ENCODE results near the gene HNF1A.

HNF1A gene

GRCh38 chr12:120971299-120972180 lies 6.8 kb upstream of the HNF1A start:
- no peak overlapping the region for H3K4me3 Mint-ChIP-seq
- H3K4me1 Mint-ChIP-seq: peaks cover 8% of the 10 kb centered on the region
- H3K36me3 Mint-ChIP-seq (ENCODE audit: low read depth): no peaks in the 10 kb centered on the region
- DNase-seq (peak; percentile 11), ATAC-seq (peak; percentile 92)
- H3K9me3 Mint-ChIP-seq: no peaks in the 10 kb centered on the region
- no peaks in the 10 kb centered on the region for H3K27me3 Mint-ChIP-seq
- H3K27ac Mint-ChIP-seq: no peak overlapping the region

- no peaks in the 10 kb centered on the region for H3K9me3 Mint-ChIP-seq
- H3K4me3 Mint-ChIP-seq: no peak overlapping the region
- H3K4me1 Mint-ChIP-seq: peaks cover 8% of the 10 kb centered on the region
- H3K27me3 Mint-ChIP-seq: no peaks in the 10 kb centered on the region
- ATAC-seq (no peak), DNase-seq (no peak)
- H3K36me3 Mint-ChIP-seq (ENCODE audit: low read depth): no peaks in the 10 kb centered on the region
- no peak overlapping the region for H3K27ac Mint-ChIP-seq
Observed at GRCh38 chr12:120972870-120973543, 5.3 kb upstream of the HNF1A start.

GRCh38 chr12:120977531-120978295 lies 630 bp upstream of the HNF1A start:
- H3K27me3 Mint-ChIP-seq: no peaks in the 10 kb centered on the region
- no peaks in the 10 kb centered on the region for H3K9me3 Mint-ChIP-seq

GRCh38 chr12:120979220-120979861 lies 998 bp downstream of the HNF1A start:
- H3K4me1 Mint-ChIP-seq: no peaks in the 10 kb centered on the region

More at GRCh38 chr12:120977531-120978295, 630 bp upstream of the HNF1A start:
- ATAC-seq (no peak), DNase-seq (no peak)
- Mint-ChIP-seq H3K4me3 (no peak overlapping the region), H3K36me3 (ENCODE audit: low read depth) (no peaks in the 10 kb centered on the region), H3K4me1 (no peaks in the 10 kb centered on the region), H3K27ac (no peak overlapping the region)

GRCh38 chr12:120979862-120980696 lies 1.7 kb downstream of the HNF1A start:
- DNase-seq (no peak), ATAC-seq (no peak)
- H3K4me3 Mint-ChIP-seq: no peak overlapping the region
- H3K4me1 Mint-ChIP-seq: no peaks in the 10 kb centered on the region
- H3K27ac Mint-ChIP-seq: no peak overlapping the region
- H3K9me3 Mint-ChIP-seq: no peaks in the 10 kb centered on the region
- H3K27me3 Mint-ChIP-seq: no peaks in the 10 kb centered on the region
- H3K36me3 Mint-ChIP-seq (ENCODE audit: low read depth): no peaks in the 10 kb centered on the region

More at GRCh38 chr12:120979220-120979861, 998 bp downstream of the HNF1A start:
- ATAC-seq (no peak), DNase-seq (no peak)
- Mint-ChIP-seq H3K9me3 (no peaks in the 10 kb centered on the region), H3K36me3 (ENCODE audit: low read depth) (no peaks in the 10 kb centered on the region), H3K27me3 (no peaks in the 10 kb centered on the region), H3K4me3 (no peak overlapping the region), H3K27ac (no peak overlapping the region)

GRCh38 chr12:120980800-120981368 lies 2.5 kb downstream of the HNF1A start:
- Mint-ChIP-seq H3K4me1 (no peaks in the 10 kb centered on the region), H3K27ac (no peak overlapping the region), H3K4me3 (no peak overlapping the region), H3K9me3 (no peaks in the 10 kb centered on the region), H3K36me3 (ENCODE audit: low read depth) (no peaks in the 10 kb centered on the region), H3K27me3 (no peaks in the 10 kb centered on the region)
- ATAC-seq (no peak), DNase-seq (no peak)

- Mint-ChIP-seq H3K4me1 (no peaks in the 10 kb centered on the region), H3K4me3 (no peak overlapping the region), H3K9me3 (no peaks in the 10 kb centered on the region), H3K27me3 (no peaks in the 10 kb centered on the region), H3K36me3 (ENCODE audit: low read depth) (no peaks in the 10 kb centered on the region), H3K27ac (no peak overlapping the region)
- ATAC-seq (no peak), DNase-seq (no peak)
Observed at GRCh38 chr12:120981407-120981941, 3.1 kb downstream of the HNF1A start.

GRCh38 chr12:120982659-120983058 lies 4.3 kb downstream of the HNF1A start:
- Mint-ChIP-seq H3K4me3 (no peak overlapping the region), H3K9me3 (no peaks in the 10 kb centered on the region), H3K4me1 (no peaks in the 10 kb centered on the region), H3K27me3 (no peaks in the 10 kb centered on the region), H3K36me3 (ENCODE audit: low read depth) (no peaks in the 10 kb centered on the region), H3K27ac (no peak overlapping the region)
- ATAC-seq (no peak), DNase-seq (no peak)

GRCh38 chr12:120983759-120984158 lies 5.4 kb downstream of the HNF1A start:
- H3K4me1 Mint-ChIP-seq: no peaks in the 10 kb centered on the region
- H3K27ac Mint-ChIP-seq: no peak overlapping the region
- no peaks in the 10 kb centered on the region for H3K36me3 Mint-ChIP-seq (ENCODE audit: low read depth)
- no peak overlapping the region for H3K4me3 Mint-ChIP-seq
- H3K9me3 Mint-ChIP-seq: no peaks in the 10 kb centered on the region
- H3K27me3 Mint-ChIP-seq: peaks cover 2% of the 10 kb centered on the region
- DNase-seq (no peak), ATAC-seq (no peak)

GRCh38 chr12:120984351-120984898 lies 6.1 kb downstream of the HNF1A start:
- H3K27me3 Mint-ChIP-seq: peaks cover 2% of the 10 kb centered on the region
- H3K4me1 Mint-ChIP-seq: no peaks in the 10 kb centered on the region
- H3K27ac Mint-ChIP-seq: no peak overlapping the region
- ATAC-seq (no peak), DNase-seq (no peak)
- no peak overlapping the region for H3K4me3 Mint-ChIP-seq
- no peaks in the 10 kb centered on the region for H3K36me3 Mint-ChIP-seq (ENCODE audit: low read depth)
- no peaks in the 10 kb centered on the region for H3K9me3 Mint-ChIP-seq

- DNase-seq: no peak
- Mint-ChIP-seq H3K4me3 (no peak overlapping the region), H3K36me3 (ENCODE audit: low read depth) (no peaks in the 10 kb centered on the region), H3K4me1 (no peaks in the 10 kb centered on the region), H3K9me3 (no peaks in the 10 kb centered on the region), H3K27me3 (peaks cover 2% of the 10 kb centered on the region), H3K27ac (no peak overlapping the region)
- no peak for ATAC-seq
Observed at GRCh38 chr12:120988234-120988633, 9.9 kb downstream of the HNF1A start.

GRCh38 chr12:120988658-120989057 lies 10.3 kb downstream of the HNF1A start:
- no peaks in the 10 kb centered on the region for H3K36me3 Mint-ChIP-seq (ENCODE audit: low read depth)
- ATAC-seq: no peak
- no peak for DNase-seq
- H3K4me1 Mint-ChIP-seq: no peaks in the 10 kb centered on the region
- H3K27ac Mint-ChIP-seq: no peak overlapping the region
- H3K27me3 Mint-ChIP-seq: peaks cover 2% of the 10 kb centered on the region
- no peaks in the 10 kb centered on the region for H3K9me3 Mint-ChIP-seq
- no peak overlapping the region for H3K4me3 Mint-ChIP-seq

- DNase-seq (no peak), ATAC-seq (no peak)
- H3K36me3 Mint-ChIP-seq (ENCODE audit: low read depth): no peaks in the 10 kb centered on the region
- H3K4me1 Mint-ChIP-seq: no peaks in the 10 kb centered on the region
- H3K27me3 Mint-ChIP-seq: peaks cover 2% of the 10 kb centered on the region
- no peak overlapping the region for H3K27ac Mint-ChIP-seq
- H3K9me3 Mint-ChIP-seq: no peaks in the 10 kb centered on the region
- no peak overlapping the region for H3K4me3 Mint-ChIP-seq
Observed at GRCh38 chr12:120989687-120990086, 11.3 kb downstream of the HNF1A start.
